ENCODE results near the gene GARS1. TPM values are rescaled to one million over a fixed set of nuclear protein-coding genes. Genes with fewer than 3 reads are reported as not detected.

GARS1 gene
- polyA plus RNA-seq, 1 experiment = 1,118 TPM

GRCh38 chr7:30572212-30572841 is 22.4 kb upstream of the GARS1 start:
- no peak for DNase-seq (ENCODE audit: low read depth)
- no peak for TF ChIP-seq CTCF (IDR thresholded peaks at IDR 0.05; ENCODE audit: insufficient read depth, low read depth, low read length)
- Histone ChIP-seq H3K4me3 (ENCODE audit: low read depth, low read length) (no peak overlapping the region), H3K27me3 (ENCODE audit: control insufficient read depth, insufficient read depth, low read length) (no peaks in the 10 kb centered on the region), H3K36me3 (ENCODE audit: control insufficient read depth, insufficient read depth, low read length) (peaks cover 4% of the 10 kb centered on the region; the same call in 1 of the 2 replicates)
- ChIA-PET CTCF (interaction anchor here (1.5 to 4.0 kb wide), 2 partner anchors 8 to 296 kb away, joined by 3 to 28 read pairs; no protein-coding TSS in a partner anchor), POLR2A (no interaction called here)

GRCh38 chr7:30575910-30576309 is 18.8 kb upstream of the GARS1 start:
- DNase-seq (ENCODE audit: low read depth) = no peak
- POLR2A ChIA-PET = no interaction called here
- Histone ChIP-seq H3K27me3 (ENCODE audit: control insufficient read depth, insufficient read depth, low read length) (no peaks in the 10 kb centered on the region), H3K4me3 (ENCODE audit: low read depth, low read length) (no peak overlapping the region), H3K36me3 (ENCODE audit: control insufficient read depth, insufficient read depth, low read length) (peaks cover 5% of the 10 kb centered on the region; the same call in 1 of the 2 replicates)
- CTCF ChIA-PET = interaction anchor here (0.6 to 4.0 kb wide), 2 partner anchors 11 to 24 kb away, joined by 5 to 28 read pairs; no protein-coding TSS in a partner anchor
- no peak for TF ChIP-seq CTCF (IDR thresholded peaks at IDR 0.05; ENCODE audit: insufficient read depth, low read depth, low read length)

GRCh38 chr7:30583181-30583580 is 11.5 kb upstream of the GARS1 start:
- H3K27me3 ChIP-seq (ENCODE audit: control insufficient read depth, insufficient read depth, low read length) = no peaks in the 10 kb centered on the region
- DNase-seq (ENCODE audit: low read depth) = no peak
- TF ChIP-seq CTCF (IDR thresholded peaks at IDR 0.05; ENCODE audit: insufficient read depth, low read depth, low read length) = no peak
- H3K4me3 ChIP-seq (ENCODE audit: low read depth, low read length) = no peak overlapping the region
- ChIA-PET CTCF (interaction anchor here (0.9 kb wide), 1 partner anchor 11 kb away, joined by 3 read pairs; no protein-coding TSS in a partner anchor), POLR2A (no interaction called here)
- H3K36me3 ChIP-seq (ENCODE audit: control insufficient read depth, insufficient read depth, low read length) = peaks cover 8% of the 10 kb centered on the region

- TF ChIP-seq CTCF (IDR thresholded peaks at IDR 0.05; ENCODE audit: insufficient read depth, low read depth, low read length) = no peak
- H3K36me3 ChIP-seq (ENCODE audit: control insufficient read depth, insufficient read depth, low read length) = peaks cover 8% of the 10 kb centered on the region
- CTCF ChIA-PET = interaction anchor here (0.9 to 1.0 kb wide), 2 partner anchors 9 to 20 kb away, joined by 3 read pairs; no protein-coding TSS in a partner anchor
- no peaks in the 10 kb centered on the region for H3K27me3 ChIP-seq (ENCODE audit: control insufficient read depth, insufficient read depth, low read length)
- no peak overlapping the region for H3K4me3 ChIP-seq (ENCODE audit: low read depth, low read length)
- POLR2A ChIA-PET = no interaction called here
- DNase-seq (ENCODE audit: low read depth) = no peak
Measured at GRCh38 chr7:30584415-30584814, 10.3 kb upstream of the GARS1 start.

- no peaks in the 10 kb centered on the region for H3K27me3 ChIP-seq (ENCODE audit: control insufficient read depth, insufficient read depth, low read length)
- CTCF ChIA-PET = no interaction called here
- POLR2A ChIA-PET = no interaction called here
- peaks cover 8% of the 10 kb centered on the region for H3K36me3 ChIP-seq (ENCODE audit: control insufficient read depth, insufficient read depth, low read length)
- no peak for DNase-seq (ENCODE audit: low read depth)
- TF ChIP-seq CTCF (IDR thresholded peaks at IDR 0.05; ENCODE audit: insufficient read depth, low read depth, low read length) = no peak
- no peak overlapping the region for H3K4me3 ChIP-seq (ENCODE audit: low read depth, low read length)
Measured at GRCh38 chr7:30584965-30585364, 9.7 kb upstream of the GARS1 start.

Data from BJ (cell line).